DND-41 (cell line): ENCODE measurements around the gene MEAK7.

Experiments used
- ATAC-seq: fragments of 200-7000 bp; cut with Tn5 transposase; 3 replicates; pipeline ENCODE4 v1.9.1; 2021; ENCODE audit warnings: low read depth; ENCODE audit not compliant: insufficient read depth
- DNase-seq: peaks from one replicate; pipeline ENCODE4 v3.0.0-alpha.2; 2020
- H2AFZ ChIP-seq: 2 replicates; pipeline ENCODE4 v1.6.0; 2012; ENCODE audit warnings: low read depth, low read length
- H3K27ac ChIP-seq: 2 replicates; pipeline ENCODE4 v1.5.1; 2012; ENCODE audit warnings: low read length, inconsistent platforms
- H3K27me3 ChIP-seq: fragments of 200-600 bp; sonication (generic); 2 replicates; pipeline ENCODE4 v1.6.0; 2012; ENCODE audit warnings: low read length, mild to moderate bottlenecking, inconsistent platforms; ENCODE audit not compliant: insufficient read depth, poor library complexity
- H3K36me3 ChIP-seq: 2 replicates; pipeline ENCODE4 v1.5.1; 2012; ENCODE audit warnings: low read length, inconsistent platforms; ENCODE audit not compliant: insufficient read depth
- H3K4me1 ChIP-seq: 2 replicates; pipeline ENCODE4 v1.5.1; 2012; ENCODE audit warnings: mild to moderate bottlenecking, low read length; ENCODE audit not compliant: insufficient read depth
- H3K4me2 ChIP-seq: 2 replicates; pipeline ENCODE4 v1.6.0; 2012; ENCODE audit warnings: mild to moderate bottlenecking, moderate library complexity, low read length, inconsistent platforms; ENCODE audit not compliant: insufficient read depth
- H3K4me3 ChIP-seq, 2 experiments: fragments of 200-600 bp in 1 of 2; shearing (Covaris generic) in 1 of 2; 2 replicates each; pipeline ENCODE4 v1.5.1; 2012 to 2016; ENCODE audit warnings: inconsistent platforms in 2 of 2, low read length in 2 of 2, mild to moderate bottlenecking in 2 of 2, low read depth in 1 of 2, moderate library complexity in 1 of 2
- H3K79me2 ChIP-seq: 2 replicates; pipeline ENCODE4 v1.6.0; 2012; ENCODE audit warnings: low read length, inconsistent platforms; ENCODE audit not compliant: insufficient read depth
- H3K9ac ChIP-seq: 2 replicates; pipeline ENCODE4 v1.6.0; 2012; ENCODE audit warnings: low read depth, mild to moderate bottlenecking, inconsistent platforms, low read length, moderate library complexity
- H3K9me3 ChIP-seq: 2 replicates; pipeline ENCODE4 v1.5.1; 2012; ENCODE audit warnings: low read length, moderate library complexity, mild to moderate bottlenecking, inconsistent platforms; ENCODE audit not compliant: insufficient read depth, severe bottlenecking
- H4K20me1 ChIP-seq: 2 replicates; pipeline ENCODE4 v1.6.0; 2012; ENCODE audit warnings: low read length; ENCODE audit not compliant: insufficient read depth
- CTCF ChIP-seq: IDR thresholded peaks from 2 replicates; pipeline ENCODE4 v1.5.1; 2012; ENCODE audit warnings: borderline replicate concordance, low read length, moderate library complexity, mild to moderate bottlenecking; ENCODE audit not compliant: poor library complexity, severe bottlenecking; ENCODE audit errors: extremely low read depth
- EZH2 ChIP-seq: IDR thresholded peaks from 3 replicates; pipeline ENCODE4 v1.6.1; 2012; ENCODE audit warnings: borderline replicate concordance, low read depth, mild to moderate bottlenecking, moderate library complexity, low read length, inconsistent platforms; ENCODE audit not compliant: severe bottlenecking

Gene MEAK7

GRCh38 chr16:84486126-84486525 is 18.3 kb downstream of the MEAK7 start:
- Histone ChIP-seq H2AFZ (no peak overlapping the region), H3K36me3 (no peaks in the 10 kb centered on the region), H3K9me3 (no peaks in the 10 kb centered on the region), H3K4me2 (no peak overlapping the region), H3K4me1 (no peaks in the 10 kb centered on the region), H4K20me1 (no peaks in the 10 kb centered on the region), H3K27ac (no peak overlapping the region), H3K79me2 (no peaks in the 10 kb centered on the region), H3K27me3 (no peaks in the 10 kb centered on the region), H3K4me3 (no peak overlapping the region), H3K9ac (no peak overlapping the region)
- no peak for DNase-seq
- no peak for ATAC-seq
- TF ChIP-seq EZH2: no peak
- TF ChIP-seq CTCF: no peak

- H3K4me1 ChIP-seq: no peaks in the 10 kb centered on the region
- H3K9me3 ChIP-seq: no peaks in the 10 kb centered on the region
- no peaks in the 10 kb centered on the region for H3K79me2 ChIP-seq
- no peak overlapping the region for H3K9ac ChIP-seq
- H4K20me1 ChIP-seq: no peaks in the 10 kb centered on the region
- no peaks in the 10 kb centered on the region for H3K27me3 ChIP-seq
- no peak overlapping the region for H3K27ac ChIP-seq
- no peak for TF ChIP-seq CTCF
- no peak for TF ChIP-seq EZH2
- H2AFZ ChIP-seq: no peak overlapping the region
- H3K4me3 ChIP-seq: no peak overlapping the region
- ATAC-seq: no peak
- no peak for DNase-seq
- H3K36me3 ChIP-seq: no peaks in the 10 kb centered on the region
- H3K4me2 ChIP-seq: no peak overlapping the region
These were observed 19.0 kb downstream of the MEAK7 start for GRCh38 chr16:84485255-84486010.

DNA sequence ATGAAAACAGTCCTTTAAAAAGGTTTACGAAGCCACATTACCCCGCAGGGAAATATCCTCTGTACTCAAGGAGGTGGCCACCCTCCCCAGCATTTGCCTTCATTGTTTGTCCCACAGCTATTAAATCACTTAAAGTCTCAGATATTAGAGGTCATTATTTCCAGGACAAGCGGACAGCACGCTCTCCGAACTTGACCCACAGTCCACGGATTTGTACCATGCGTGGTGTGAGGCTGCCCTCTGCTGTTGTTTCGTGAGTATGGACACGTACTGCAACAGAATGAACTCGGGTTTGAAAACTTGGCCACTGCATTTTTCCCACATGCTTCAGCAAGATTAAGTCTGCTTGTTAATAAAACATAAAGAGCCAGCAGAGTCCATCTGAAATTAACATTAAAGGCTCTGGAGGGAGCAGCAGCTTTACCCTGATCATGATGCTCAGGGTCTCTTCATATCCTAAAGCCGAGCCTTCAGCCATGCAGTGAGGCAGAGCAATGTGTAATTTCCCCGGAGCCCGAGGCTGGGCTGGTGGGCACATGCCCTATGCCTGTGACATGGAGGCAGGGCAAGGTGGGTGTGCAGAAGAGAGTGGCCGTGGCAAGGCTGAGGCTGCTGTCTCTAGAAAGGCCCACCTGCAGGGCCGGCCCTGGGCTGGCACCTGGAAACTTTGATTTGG is 19.7 kb downstream of the MEAK7 start:
- Histone ChIP-seq H3K79me2 (no peaks in the 10 kb centered on the region), H3K36me3 (no peaks in the 10 kb centered on the region), H3K9ac (no peak overlapping the region), H2AFZ (no peak overlapping the region), H3K4me3 (no peak overlapping the region), H3K4me2 (no peak overlapping the region), H3K27me3 (no peaks in the 10 kb centered on the region), H3K27ac (no peak overlapping the region), H3K4me1 (no peaks in the 10 kb centered on the region), H4K20me1 (no peaks in the 10 kb centered on the region), H3K9me3 (no peaks in the 10 kb centered on the region)
- DNase-seq (no peak), ATAC-seq (no peak)
- no peak for TF ChIP-seq EZH2
- TF ChIP-seq CTCF: peak; percentile 72
